PFSK-1 (cell line): Measurements from ENCODE around the gene KCNIP4.

ENCODE experiments used
- FOXP2 ChIP-seq: optimal IDR thresholded peaks from 2 replicates; pipeline ENCODE3; 2011; ENCODE audit warnings: borderline replicate concordance, control low read depth, inconsistent platforms; ENCODE audit not compliant: insufficient read depth; ENCODE audit errors: extremely low read length, extremely low read depth
- POLR2AphosphoS5 ChIP-seq: IDR thresholded peaks from 2 replicates; pipeline ENCODE4 v1.6.1; 2012; ENCODE audit warnings: low read depth, mild to moderate bottlenecking, control low read depth, low read length, moderate library complexity
- REST ChIP-seq, 2 experiments: IDR thresholded peaks; 2 replicates each; pipeline versions ENCODE4 v1.6.1 to v1.8.0; 2011 to 2012; ENCODE audit warnings: low read depth in 2 of 2, low read length in 2 of 2, control low read depth in 1 of 2, inconsistent platforms in 1 of 2, mild to moderate bottlenecking in 1 of 2, moderate library complexity in 1 of 2; ENCODE audit not compliant: insufficient read depth in 1 of 2
- SIN3A ChIP-seq: IDR thresholded peaks from 2 replicates; pipeline ENCODE4 v1.6.1; 2012; ENCODE audit warnings: mild to moderate bottlenecking, low read length, moderate library complexity, borderline replicate concordance; ENCODE audit not compliant: insufficient read depth
- TAF1 ChIP-seq: IDR thresholded peaks from 2 replicates; pipeline ENCODE4 v1.6.1; 2012; ENCODE audit warnings: low read length, control low read depth, borderline replicate concordance; ENCODE audit not compliant: insufficient read depth

KCNIP4 gene

GRCh38 chr4:21376176-21376575 lies 572.4 kb downstream of the KCNIP4 start:
- TF ChIP-seq SIN3A (no peak), TAF1 (no peak), FOXP2 (no peak), POLR2AphosphoS5 (no peak), REST (IDR thresholded peaks at IDR 0.05; ENCODE audit: insufficient read depth in 1 of 2, low read depth in 2 of 2, low read length in 2 of 2) (no peak)

GRCh38 chr4:21374641-21375368 lies 573.8 kb downstream of the KCNIP4 start:
- TF ChIP-seq SIN3A: no peak
- no peak for TF ChIP-seq REST (IDR thresholded peaks at IDR 0.05; ENCODE audit: insufficient read depth in 1 of 2, low read depth in 2 of 2, low read length in 2 of 2)
- no peak for TF ChIP-seq FOXP2
- no peak for TF ChIP-seq POLR2AphosphoS5
- TF ChIP-seq TAF1: no peak

- TF ChIP-seq REST (IDR thresholded peaks at IDR 0.05; ENCODE audit: insufficient read depth in 1 of 2, low read depth in 2 of 2, low read length in 2 of 2) (no peak), SIN3A (no peak), POLR2AphosphoS5 (no peak), TAF1 (no peak), FOXP2 (no peak)
Measured at GRCh38 chr4:21367567-21367966, 581.0 kb downstream of the KCNIP4 start.

- TF ChIP-seq POLR2AphosphoS5 (no peak), REST (IDR thresholded peaks at IDR 0.05; ENCODE audit: insufficient read depth in 1 of 2, low read depth in 2 of 2, low read length in 2 of 2) (no peak), SIN3A (no peak), FOXP2 (no peak)
Measured at GRCh38 chr4:21366840-21367239, 581.7 kb downstream of the KCNIP4 start.

GRCh38 chr4:21366312-21366711 lies 582.3 kb downstream of the KCNIP4 start:
- TF ChIP-seq POLR2AphosphoS5: no peak
